ENCODE results near the gene CDK14. TPM values are rescaled to one million over a fixed set of nuclear protein-coding genes. Genes with fewer than 3 reads are reported as not detected.

The CDK14 gene
- total RNA-seq, 1 donor from 2014 or later: 58.6 TPM

GRCh38 chr7:91043186-91043585 is 447.1 kb downstream of the CDK14 start:
- Histone ChIP-seq H3K27ac (no peak overlapping the region), H3K9me3 (no peaks in the 10 kb centered on the region), H3K4me1 (peaks cover 7% of the 10 kb centered on the region), H3K4me3 (no peak overlapping the region), H3K36me3 (no peaks in the 10 kb centered on the region), H3K27me3 (ENCODE audit: low read depth) (no peaks in the 10 kb centered on the region)
- TF ChIP-seq CTCF (IDR thresholded peaks at IDR 0.05): no peak
- ATAC-seq (no peak), DNase-seq (no peak)
- intact Hi-C loops (cut with DNase I): no loop called here

GRCh38 chr7:91043924-91044645 is 448.0 kb downstream of the CDK14 start:
- H3K27me3 ChIP-seq (ENCODE audit: low read depth): no peaks in the 10 kb centered on the region
- peaks cover 7% of the 10 kb centered on the region for H3K4me1 ChIP-seq
- H3K36me3 ChIP-seq: no peaks in the 10 kb centered on the region
- no peak overlapping the region for H3K27ac ChIP-seq
- intact Hi-C loops (cut with DNase I): no loop called here
- H3K4me3 ChIP-seq: no peak overlapping the region
- ATAC-seq: no peak
- H3K9me3 ChIP-seq: no peaks in the 10 kb centered on the region
- no peak for TF ChIP-seq CTCF (IDR thresholded peaks at IDR 0.05)
- DNase-seq: no peak

GRCh38 chr7:91045606-91046005 is 449.5 kb downstream of the CDK14 start:
- TF ChIP-seq CTCF (IDR thresholded peaks at IDR 0.05): no peak
- Histone ChIP-seq H3K9me3 (no peaks in the 10 kb centered on the region), H3K4me1 (peaks cover 7% of the 10 kb centered on the region), H3K36me3 (no peaks in the 10 kb centered on the region), H3K4me3 (no peak overlapping the region), H3K27ac (peak overlapping the region; percentile 31), H3K27me3 (ENCODE audit: low read depth) (no peaks in the 10 kb centered on the region)
- DNase-seq (no peak), ATAC-seq (peak; percentile 44 to 45)
- intact Hi-C loops (cut with DNase I): no loop called here

GRCh38 chr7:91046322-91047089 is 450.4 kb downstream of the CDK14 start:
- H3K9me3 ChIP-seq: no peaks in the 10 kb centered on the region
- DNase-seq (no peak), ATAC-seq (no peak)
- TF ChIP-seq CTCF (IDR thresholded peaks at IDR 0.05): peak; percentile 18
- H3K4me1 ChIP-seq: peaks cover 7% of the 10 kb centered on the region
- intact Hi-C loops (cut with DNase I): no loop called here
- H3K27me3 ChIP-seq (ENCODE audit: low read depth): no peaks in the 10 kb centered on the region
- peak overlapping the region; percentile 50 for H3K27ac ChIP-seq
- no peak overlapping the region for H3K4me3 ChIP-seq
- no peaks in the 10 kb centered on the region for H3K36me3 ChIP-seq

- H3K36me3 ChIP-seq: no peaks in the 10 kb centered on the region
- intact Hi-C loops (cut with DNase I): no loop called here
- H3K27ac ChIP-seq: no peak overlapping the region
- no peak overlapping the region for H3K4me3 ChIP-seq
- H3K27me3 ChIP-seq (ENCODE audit: low read depth): no peaks in the 10 kb centered on the region
- H3K9me3 ChIP-seq: no peaks in the 10 kb centered on the region
- peaks cover 7% of the 10 kb centered on the region for H3K4me1 ChIP-seq
- DNase-seq: no peak
- peak in 1 of 2 donors; percentile 18 for ATAC-seq
- TF ChIP-seq CTCF (IDR thresholded peaks at IDR 0.05): no peak
Observed at GRCh38 chr7:91047636-91048035, 451.5 kb downstream of the CDK14 start.

Measured in lower lobe of right lung (tissue), 2 donors.